ENCODE measurements around the gene PRKAR2B. TPM values are rescaled to one million over a fixed set of nuclear protein-coding genes. Genes with fewer than 3 reads are reported as not detected.
"Not testable (repeated sequence)": the region's sequence is repeated elsewhere in the genome, so short reads cannot be mapped to it uniquely, and the experiment has no call there.

The PRKAR2B gene
- total RNA-seq, 1 experiment from 2014 or later: 13.1 TPM

DNA sequence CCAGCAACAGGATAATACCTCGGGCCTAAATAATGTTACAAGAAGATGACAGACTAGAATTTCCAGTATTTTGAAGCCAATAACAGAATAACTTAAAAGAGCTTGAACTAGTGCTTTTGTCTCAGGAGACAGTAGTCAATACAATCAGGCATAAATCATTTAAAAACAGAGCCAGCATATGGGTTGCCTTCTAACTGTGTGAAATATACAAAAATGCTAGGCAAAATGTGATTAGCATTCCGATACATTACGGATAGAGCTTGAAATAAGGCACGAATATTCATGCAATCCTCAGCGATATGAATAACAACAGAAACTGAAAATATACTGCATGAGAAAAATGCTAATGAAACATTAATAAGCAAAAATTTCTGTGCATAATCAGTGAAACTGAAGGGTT is 18.3 kb upstream of the PRKAR2B start:
- no peak for DNase-seq (ENCODE audit: low spot score)

DNA sequence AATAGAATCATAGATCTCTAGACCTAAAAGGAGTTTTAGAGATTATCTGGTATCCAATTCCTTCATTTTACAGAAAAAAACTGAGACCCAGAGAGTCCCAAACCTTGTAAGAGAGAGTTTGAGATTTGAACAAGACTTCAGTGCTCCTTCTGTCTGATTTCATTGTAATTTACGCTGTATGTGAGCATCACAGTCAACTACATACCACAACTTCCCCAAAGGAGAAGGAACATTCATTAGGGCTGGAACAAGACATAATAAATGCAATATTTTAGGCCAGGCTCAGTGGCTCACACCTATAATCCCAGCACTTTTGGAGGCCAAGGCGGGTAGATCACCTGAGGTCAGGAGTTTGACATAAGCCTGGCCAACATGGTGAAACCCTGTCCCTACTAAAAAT is 17.3 kb upstream of the PRKAR2B start:
- no peak for DNase-seq (ENCODE audit: low spot score)

DNA sequence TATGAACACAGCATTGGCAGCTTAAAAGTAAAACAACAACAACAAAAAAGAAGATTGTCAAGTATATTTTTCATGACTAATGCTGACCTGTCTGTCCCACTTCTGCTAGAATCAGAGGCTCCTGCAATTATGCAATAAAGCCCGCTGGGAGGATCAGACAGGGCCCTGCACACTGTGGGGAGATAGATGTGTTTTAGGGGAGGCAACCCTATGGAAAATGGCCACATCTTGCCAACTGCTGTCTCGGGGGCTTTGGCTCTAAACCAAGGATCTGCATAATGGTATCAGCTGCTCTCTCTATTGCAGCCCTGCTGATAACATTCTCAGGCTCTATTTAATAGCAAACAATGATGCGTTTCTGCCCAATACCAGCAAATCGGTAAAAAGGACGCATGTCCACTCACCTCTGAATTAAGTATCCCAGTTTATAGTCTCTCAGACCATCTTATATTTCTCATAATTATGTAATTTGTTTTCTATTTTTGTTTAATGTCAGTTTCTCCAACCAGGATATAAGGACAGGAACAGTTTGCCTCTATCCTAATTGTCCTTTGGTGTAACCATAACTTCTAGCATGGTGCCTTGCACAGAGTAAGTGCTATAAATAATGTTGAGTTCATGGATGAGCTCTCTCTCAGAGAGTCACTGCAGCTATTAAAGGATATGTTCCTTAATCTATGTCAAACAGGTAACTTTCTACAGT is 15.3 kb upstream of the PRKAR2B start:
- no peak for DNase-seq (ENCODE audit: low spot score)

DNA sequence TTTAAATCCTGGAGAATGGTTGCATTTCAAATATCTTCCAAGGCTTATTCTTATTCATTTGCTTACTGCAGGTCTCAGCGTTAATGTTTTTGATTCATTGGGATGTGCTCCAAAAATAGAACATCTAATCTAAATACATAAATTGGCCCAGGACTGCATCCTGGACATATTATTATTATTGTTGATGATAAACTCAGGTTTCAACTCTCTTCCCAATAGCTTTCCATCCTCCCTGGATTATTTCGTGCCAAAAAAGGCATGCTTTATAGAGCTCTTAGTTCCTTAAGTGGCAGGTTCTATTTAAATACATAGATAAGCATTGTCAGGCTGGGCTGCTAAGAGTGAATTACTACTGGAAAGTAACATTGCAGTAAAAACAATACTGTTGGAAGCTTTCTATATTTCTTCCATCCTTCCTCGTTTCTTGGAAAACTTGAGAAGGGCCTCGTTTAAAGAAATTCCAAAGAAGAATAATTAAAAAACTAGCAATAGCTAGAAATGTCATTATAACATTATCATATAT is 14.7 kb upstream of the PRKAR2B start:
- DNase-seq (ENCODE audit: low spot score): no peak

DNA sequence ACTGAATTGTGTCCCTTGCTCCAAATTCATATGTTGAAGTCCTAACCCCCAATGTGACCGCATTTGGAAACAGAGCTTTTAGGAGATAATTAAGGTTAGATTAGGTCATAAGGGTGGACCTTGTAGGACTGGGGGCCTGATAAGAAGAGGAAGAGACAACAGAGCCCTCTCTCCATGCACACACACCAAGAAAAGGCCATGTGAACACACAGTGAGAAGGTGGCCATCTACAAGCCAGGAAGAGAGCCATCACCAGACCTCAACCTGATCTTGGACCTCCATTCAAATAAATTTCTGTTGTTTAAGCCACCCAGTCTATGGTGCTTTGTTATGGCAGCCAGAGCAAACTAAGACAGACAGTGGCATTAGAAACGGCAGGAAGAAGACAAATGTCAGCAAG is 12.5 kb upstream of the PRKAR2B start:
- no peak for DNase-seq (ENCODE audit: low spot score)

DNA sequence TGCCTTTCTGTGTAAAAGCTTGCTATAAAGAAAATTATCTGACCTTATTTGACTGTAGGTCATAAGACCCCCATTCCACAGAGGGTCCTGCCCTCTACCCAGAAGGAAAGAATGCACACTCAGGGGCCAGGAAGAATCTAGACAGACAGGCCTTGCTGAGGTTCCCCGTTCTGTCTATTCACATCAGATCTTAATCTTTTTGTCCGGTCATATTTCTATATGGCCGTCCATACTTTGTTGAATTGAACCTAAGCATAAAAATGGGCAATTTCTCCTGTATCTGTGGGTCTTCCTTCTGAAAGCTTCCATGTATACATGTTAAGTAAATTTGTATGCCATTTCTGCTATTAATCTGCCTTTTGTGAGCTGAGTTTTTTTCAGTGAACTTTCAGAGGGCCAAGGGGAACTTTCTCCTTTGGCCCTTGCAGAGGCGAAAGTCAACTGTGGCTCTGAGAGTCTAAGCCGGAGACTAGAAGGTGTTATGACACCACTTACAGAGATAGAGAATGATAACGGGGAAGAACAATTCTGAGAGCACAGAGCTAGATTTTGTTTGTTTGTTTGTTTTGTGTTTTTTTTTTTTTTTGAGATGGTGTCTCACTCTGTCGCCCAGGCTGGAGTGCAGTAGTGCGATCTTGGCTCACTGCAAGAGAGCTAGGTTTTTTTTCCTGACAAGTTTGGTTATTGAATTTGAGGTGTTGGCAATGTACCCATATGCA is 11.6 kb upstream of the PRKAR2B start:
- DNase-seq (ENCODE audit: low spot score): no peak

DNA sequence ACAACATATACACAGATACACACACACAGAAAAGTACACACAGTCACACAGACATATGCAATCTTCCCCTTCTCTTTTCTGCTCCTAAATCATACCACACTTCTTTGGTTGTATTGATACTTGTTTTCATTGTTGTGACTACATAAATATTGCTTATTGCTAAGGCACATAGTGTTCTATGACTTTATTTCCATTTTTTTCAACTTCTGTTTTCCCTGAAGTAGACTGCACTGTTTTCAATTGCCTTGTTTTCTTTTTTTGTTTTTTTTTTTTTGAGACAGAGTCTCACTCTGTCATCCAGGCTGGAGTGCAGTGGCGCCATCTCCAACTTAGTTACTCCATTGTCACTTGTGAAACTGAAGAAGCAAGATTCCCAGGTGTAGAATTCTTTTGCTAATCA is 10.0 kb upstream of the PRKAR2B start:
- DNase-seq (ENCODE audit: low spot score): no peak

DNA sequence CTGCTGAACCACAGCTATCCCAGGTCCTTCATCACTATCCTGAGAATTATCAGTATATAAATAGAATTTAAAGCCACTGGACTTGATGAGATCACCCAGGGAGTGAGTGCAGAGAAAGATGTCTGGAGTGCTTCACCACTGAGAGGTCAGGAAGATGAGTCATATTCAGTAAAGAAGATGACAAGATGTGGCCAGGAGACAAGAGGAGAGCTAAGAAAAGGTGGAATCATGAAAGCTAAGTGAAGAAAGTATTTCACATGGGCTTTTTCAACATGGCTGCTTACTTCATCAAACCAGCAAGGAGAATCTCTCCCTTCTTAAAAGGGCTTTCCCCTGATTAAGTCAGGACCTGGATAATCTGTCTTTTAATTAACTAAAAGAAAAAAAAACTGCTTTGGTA is 9.1 kb upstream of the PRKAR2B start:
- DNase-seq (ENCODE audit: low spot score): peak; percentile 46

DNA sequence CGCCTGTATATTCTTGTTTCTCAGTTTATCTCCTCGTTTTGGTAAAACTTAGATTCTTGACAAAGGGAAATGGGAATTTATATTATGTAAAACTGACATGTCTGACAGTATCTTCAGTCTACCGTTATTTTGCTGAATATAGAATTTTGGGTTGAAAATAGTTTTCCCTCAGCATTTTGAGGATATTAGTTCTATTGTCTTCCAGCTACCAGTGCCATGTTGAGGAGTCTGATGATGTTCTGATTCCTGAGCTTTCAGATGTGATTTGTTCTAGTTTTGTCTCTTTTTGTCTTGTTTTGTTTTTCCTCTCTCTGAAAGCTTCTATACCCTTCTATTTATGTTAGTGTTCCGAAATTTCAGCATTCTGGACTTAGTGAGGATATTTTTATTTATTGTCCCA is 8.0 kb upstream of the PRKAR2B start:
- no peak for DNase-seq (ENCODE audit: low spot score)

DNA sequence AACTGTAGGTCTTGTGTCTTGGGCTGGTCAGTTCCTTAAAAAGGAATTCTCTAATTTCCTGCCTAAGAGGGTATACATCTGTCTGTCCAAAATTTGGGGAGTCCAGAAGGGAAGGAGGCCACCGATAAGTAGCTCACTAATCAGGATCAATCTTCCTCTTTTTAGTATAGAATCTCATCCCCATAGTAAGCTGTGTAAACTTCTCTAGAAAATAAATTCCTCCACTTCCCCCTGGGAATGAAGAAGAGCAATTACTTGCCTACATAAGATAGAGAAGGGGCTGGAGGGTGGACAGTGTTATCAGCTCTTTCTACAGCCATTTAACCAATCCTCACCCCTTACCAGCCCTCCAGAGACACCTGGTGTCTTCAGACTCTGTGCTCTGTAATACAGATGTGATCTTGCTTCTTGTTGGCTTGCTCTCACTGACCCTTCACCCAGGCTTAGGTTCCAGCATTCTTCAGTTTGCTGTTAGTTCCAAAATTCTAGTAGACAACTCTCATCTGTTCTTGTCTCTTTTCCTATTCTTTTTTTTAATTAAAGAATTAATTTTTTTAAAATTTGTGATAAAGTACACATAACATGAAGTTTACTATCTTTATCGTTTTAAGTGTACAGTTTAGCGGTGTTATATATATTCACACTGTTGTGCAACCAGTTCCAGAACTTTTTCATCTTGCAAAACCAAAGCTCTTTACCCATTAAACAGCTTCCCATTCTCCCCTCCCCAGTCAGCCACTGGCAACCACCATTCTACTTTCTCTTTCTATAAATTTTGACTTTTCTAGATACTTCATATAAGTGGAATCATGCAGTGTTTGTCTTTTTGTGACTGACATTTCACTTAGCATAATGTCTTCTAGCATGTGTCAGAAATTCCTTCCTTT is 6.5 kb upstream of the PRKAR2B start:
- no peak for DNase-seq (ENCODE audit: low spot score)

DNA sequence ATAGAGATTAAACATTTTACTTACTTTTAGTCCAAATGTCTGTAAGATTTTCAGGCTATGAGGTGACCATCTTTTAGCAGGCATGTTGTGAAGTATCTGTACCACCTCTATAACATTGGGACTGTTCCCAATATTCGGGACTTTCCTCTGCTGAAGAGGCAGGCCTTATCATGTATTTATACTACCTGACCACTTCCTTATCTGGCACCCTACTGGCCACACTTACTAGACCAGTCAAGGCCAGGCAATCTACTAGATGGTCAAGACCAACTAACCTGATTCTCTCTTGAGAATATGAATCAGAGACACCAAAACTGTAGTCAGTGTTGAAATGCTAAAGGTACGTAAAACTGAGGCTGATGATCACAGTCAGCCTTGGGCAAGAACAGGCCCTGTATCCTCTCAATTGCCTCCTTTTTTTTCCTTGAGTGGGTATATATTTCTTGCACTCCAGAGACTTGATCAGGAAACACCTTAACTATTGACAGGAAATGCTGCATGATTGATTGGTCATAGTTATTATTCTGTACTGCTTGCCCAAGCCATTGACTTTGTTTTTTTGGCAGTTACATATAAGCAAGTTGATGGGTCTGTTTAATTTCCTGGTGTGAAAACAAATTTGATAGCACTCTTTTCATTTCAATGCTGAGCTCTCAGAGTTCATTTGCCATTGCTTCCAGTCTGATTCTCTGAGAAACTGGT is 5.2 kb upstream of the PRKAR2B start:
- DNase-seq (ENCODE audit: low spot score): no peak

DNA sequence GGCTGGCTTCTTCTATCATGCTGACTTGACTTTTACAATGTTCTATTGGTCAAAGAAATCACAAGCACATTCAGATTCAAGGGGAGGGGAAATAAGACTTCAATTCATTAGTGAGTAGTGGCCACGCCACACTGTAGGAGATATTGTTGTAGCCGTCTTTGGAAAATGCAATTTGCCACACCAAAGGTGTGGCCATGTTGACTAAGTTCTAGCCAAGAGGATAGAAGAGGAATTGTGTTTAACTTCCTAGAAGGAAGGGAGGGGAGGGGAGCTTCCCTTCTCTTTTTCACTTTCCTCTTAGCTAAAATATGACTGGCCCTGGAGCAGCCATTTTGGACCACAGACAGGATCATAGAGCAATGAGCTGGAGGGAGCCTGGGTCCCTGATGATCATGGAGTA is 3.4 kb upstream of the PRKAR2B start:
- no peak for DNase-seq (ENCODE audit: low spot score)

DNA sequence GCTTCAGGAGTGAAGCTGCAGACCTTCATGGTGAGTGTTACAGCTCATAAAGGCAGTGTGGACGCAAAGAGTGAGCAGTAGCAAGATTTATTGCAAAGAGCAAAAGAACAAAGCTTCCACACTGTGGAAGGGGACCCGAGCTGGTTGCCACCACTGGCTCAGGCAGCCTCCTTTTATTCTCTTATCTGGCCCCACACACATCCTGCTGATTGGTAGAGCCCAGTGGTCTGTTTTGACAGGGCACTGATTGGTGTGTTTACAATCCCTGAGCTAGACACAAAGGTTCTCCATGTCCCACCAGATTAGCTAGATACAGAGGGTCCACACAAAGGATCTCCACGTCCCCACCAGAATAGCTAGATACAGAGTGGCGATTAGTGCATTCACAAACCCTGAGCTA is 2.7 kb upstream of the PRKAR2B start:
- not testable (repeated sequence) for DNase-seq (ENCODE audit: low spot score)

DNA sequence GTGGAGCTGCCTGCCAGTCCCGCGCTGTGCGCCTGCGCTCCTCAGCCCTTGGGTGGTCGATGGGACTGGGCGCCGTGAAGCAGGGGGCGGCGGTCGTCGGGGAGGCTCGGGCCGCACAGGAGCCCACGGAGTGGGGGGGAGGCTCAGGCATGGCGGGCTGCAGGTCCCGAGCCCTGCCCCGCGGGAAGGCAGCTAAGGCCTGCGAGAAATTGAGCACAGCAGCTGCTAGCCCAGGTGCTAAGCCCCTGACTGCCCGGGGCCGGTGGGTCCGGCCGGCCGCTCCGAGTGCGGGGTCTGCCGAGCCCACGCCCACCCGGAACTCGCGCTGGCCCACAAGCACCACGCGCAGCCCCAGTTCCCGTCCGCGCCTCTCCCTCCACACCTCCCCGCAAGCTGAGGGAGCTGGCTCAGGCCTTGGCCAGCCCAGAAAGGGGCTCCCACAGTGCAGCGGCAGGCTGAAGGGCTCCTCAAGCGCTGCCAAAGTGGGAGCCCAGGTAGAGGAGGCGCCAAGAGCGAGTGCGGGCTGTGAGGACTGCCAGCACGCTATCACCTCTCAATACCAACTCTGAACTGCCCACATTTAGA is 2.1 kb upstream of the PRKAR2B start:
- DNase-seq (ENCODE audit: low spot score): not testable (repeated sequence)

DNA sequence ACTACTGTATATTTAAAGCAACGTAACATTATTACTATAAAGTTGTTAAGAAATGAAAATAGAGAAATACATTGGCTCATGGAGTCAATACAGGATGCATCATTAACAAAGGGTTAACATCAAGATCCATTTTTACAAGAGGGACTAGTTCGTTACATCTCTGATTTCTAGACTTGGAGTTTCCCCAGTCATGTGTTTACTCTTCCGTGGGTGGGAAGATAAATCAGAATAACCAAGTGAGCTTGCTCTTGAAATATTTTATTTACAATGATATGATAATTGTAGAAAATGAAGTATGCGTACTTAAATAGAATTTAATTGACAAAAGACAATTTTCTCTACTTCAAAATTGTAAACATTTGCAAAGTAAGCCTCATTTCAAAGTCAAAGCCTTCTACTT is 1.0 kb upstream of the PRKAR2B start:
- no peak for DNase-seq (ENCODE audit: low spot score)

DNA sequence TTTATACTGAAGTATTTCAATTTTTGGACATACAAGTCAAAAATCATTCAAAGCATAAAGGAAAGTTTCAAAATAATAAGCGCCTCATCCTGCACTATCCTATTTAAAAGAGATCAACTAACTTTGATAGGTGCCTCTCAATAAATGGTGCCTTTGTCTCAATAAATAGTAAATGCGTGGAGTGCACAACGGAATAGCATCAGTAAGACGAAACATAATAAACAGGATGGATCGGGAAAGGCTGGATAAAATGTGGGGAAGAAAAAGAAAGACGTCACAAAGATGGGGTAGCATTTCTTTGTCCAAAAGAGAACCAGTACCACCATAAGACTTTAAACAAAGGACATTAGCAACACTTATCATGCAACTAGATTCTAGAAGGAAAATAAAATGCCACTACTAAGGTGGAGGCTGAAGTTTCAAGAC is 571 bp upstream of the PRKAR2B start:
- DNase-seq (ENCODE audit: low spot score): no peak

DNA sequence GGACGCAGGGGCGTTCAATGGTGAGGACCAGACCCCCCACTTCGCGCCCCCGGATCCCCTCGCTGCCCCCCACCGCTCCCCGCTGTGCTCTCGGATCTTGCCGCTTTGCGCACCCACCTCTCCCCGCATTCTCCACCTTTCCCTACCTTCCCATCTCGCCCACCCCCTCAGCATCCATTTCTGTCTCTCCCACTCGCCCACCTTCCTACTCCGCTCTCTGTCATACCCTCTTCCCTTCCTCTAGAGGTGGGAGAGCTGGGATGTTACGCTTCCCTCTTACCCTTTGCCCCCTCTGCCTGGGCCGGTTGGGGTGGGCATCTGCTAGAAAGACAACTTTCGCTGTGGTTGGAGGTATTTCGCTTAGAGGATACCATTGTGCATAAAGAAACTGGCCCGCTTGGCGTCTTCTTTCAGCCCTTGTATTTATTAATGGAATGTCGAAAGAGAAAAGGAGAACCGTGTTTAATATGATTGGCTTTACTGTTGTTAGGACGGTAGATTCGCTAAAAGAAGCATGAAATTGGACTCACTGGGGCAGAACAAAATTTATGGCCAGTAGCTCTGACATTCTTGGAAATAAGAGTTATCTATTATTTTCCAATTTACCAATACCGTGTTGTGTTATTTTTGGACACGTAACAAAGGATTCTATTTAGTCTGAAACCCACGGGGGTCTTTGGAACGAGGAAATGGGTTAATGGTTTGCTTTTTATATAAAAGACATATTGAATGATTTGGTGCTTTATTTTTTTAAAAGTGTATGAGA is 873 bp downstream of the PRKAR2B start:
- no peak for DNase-seq (ENCODE audit: low spot score)

DNA sequence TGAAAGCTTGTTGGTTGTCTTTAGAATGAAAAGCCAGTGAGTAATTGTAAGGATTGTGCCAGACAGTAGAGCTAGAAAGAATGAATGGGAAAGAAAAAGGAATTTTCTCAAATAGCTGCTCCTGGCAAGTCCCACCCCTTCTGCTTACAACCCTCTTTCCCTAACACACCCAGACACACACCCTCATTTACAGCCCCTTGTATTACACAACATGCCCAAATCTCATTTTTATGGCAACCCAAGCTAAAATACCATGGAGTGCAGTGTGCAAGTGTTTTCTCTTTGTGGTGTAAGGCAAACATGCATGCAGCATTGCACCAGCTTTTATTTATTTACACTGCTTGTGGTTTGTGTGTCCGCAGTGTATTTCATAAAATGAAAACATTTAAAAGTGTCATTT is 1.5 kb downstream of the PRKAR2B start:
- DNase-seq (ENCODE audit: low spot score): peak; percentile 86

DNA sequence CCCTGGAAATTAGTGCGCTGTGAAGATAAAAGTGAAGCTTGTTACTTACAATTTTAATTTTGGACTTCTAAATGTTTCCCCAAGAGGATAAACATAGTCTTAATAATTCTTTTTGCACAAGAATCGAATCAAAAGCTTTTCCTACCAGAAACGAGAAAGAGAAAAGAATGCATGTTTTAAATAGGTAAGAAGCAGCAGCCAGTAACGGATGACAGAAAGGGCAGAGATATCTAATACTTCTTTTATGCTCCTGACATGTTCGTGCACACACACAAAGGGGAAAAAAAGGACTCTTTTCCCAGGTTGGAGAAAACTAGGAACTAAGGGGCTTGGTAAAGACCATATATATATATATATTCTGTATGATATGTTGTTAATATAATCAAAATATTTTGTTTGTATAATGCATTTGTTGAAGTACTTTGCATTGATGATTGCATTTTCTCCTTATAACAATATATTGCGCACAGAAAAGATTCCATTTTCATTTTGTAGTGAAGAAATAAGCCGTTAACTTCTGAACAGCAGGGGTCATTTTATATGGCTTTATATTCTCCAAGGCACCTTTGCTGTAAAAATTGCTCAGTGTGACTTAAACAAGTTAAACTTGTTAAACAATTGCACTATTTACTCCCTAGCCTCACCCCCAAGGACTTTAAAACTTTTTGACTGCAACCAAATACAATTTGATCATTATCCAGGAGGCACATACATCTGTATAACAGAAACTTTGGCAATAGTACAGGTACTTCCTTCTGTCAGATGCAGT is 2.2 kb downstream of the PRKAR2B start:
- no peak for DNase-seq (ENCODE audit: low spot score)
